Mammary epithelial cell (primary cell): Measurements from ENCODE around the gene NEDD9.

Experiments used
- EZH2 ChIP-seq: IDR thresholded peaks from 2 replicates; pipeline ENCODE4 v1.6.1; 2012; ENCODE audit warnings: low read length, inconsistent platforms, borderline replicate concordance
- TF ChIP-seq, protein P1 (sequence below), 2 donors: IDR thresholded peaks in 1 of 2; conservative IDR thresholded peaks in 1 of 2; 2 replicates each; pipeline ENCODE4 v1.5.1; 2011 to 2012; ENCODE audit warnings: inconsistent platforms in 2 of 2, low read length in 2 of 2, mild to moderate bottlenecking in 2 of 2, control low read depth in 1 of 2, low read depth in 1 of 2; ENCODE audit not compliant: insufficient read depth in 1 of 2; ENCODE audit errors: extremely low read depth in 1 of 2

- TF ChIP-seq EZH2, result no peak
- TF ChIP-seq, protein P1, sequence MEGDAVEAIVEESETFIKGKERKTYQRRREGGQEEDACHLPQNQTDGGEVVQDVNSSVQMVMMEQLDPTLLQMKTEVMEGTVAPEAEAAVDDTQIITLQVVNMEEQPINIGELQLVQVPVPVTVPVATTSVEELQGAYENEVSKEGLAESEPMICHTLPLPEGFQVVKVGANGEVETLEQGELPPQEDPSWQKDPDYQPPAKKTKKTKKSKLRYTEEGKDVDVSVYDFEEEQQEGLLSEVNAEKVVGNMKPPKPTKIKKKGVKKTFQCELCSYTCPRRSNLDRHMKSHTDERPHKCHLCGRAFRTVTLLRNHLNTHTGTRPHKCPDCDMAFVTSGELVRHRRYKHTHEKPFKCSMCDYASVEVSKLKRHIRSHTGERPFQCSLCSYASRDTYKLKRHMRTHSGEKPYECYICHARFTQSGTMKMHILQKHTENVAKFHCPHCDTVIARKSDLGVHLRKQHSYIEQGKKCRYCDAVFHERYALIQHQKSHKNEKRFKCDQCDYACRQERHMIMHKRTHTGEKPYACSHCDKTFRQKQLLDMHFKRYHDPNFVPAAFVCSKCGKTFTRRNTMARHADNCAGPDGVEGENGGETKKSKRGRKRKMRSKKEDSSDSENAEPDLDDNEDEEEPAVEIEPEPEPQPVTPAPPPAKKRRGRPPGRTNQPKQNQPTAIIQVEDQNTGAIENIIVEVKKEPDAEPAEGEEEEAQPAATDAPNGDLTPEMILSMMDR (conservative IDR thresholded peaks at IDR 0.05 in 1 of 2, IDR thresholded peaks at IDR 0.05 in 1 of 2; ENCODE audit: extremely low read depth in 1 of 2, insufficient read depth in 1 of 2, low read depth in 1 of 2, low read length in 2 of 2), result no peak
Observed at GRCh38 chr6:11218538-11219399, 13.7 kb downstream of the NEDD9 start.
